Neural progenitor cell (in vitro differentiated cells): Measurements from ENCODE around the gene CAMKK2.
"Not testable (repeated sequence)": the region's sequence is repeated elsewhere in the genome, so short reads cannot be mapped to it uniquely, and the experiment has no call there.

Source experiments
- EZH2 ChIP-seq: fragments of 200-600 bp; sonication (generic); IDR thresholded peaks from 2 replicates; pipeline ENCODE4 v1.6.1; 2017; ENCODE audit warnings: antibody characterized with exemption, mild to moderate bottlenecking, moderate library complexity
- EZH2phosphoT487 ChIP-seq: fragments of 200-600 bp; sonication (generic); IDR thresholded peaks from 2 replicates; pipeline ENCODE4 v1.6.1; 2017; ENCODE audit warnings: antibody characterized with exemption
- TF ChIP-seq, protein P1 (sequence below): fragments of 200-600 bp; sonication (generic); IDR thresholded peaks from 2 replicates; pipeline ENCODE4 v1.5.1; 2017; ENCODE audit warnings: antibody characterized with exemption, mild to moderate bottlenecking

DNA sequence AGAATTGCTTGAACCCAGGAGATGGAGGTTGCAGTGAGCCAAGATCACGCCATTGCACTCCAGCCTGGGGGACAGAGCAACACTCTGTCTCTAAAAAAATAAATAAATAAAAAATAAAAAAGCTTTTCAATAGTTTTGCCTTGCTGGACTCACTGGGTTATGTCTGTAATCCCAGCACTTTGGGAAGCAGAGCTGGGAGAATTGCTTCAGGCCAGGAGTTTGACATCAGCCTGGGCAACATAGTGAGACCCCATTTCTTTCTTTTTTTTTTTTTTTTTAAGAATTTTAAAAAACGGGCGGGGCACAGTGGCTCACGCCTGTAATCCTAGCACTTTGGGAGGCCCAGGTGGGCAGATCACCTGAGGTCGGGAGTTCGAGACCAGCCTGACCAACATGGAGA, 95.4 kb downstream of the CAMKK2 start:
- TF ChIP-seq, protein P1, sequence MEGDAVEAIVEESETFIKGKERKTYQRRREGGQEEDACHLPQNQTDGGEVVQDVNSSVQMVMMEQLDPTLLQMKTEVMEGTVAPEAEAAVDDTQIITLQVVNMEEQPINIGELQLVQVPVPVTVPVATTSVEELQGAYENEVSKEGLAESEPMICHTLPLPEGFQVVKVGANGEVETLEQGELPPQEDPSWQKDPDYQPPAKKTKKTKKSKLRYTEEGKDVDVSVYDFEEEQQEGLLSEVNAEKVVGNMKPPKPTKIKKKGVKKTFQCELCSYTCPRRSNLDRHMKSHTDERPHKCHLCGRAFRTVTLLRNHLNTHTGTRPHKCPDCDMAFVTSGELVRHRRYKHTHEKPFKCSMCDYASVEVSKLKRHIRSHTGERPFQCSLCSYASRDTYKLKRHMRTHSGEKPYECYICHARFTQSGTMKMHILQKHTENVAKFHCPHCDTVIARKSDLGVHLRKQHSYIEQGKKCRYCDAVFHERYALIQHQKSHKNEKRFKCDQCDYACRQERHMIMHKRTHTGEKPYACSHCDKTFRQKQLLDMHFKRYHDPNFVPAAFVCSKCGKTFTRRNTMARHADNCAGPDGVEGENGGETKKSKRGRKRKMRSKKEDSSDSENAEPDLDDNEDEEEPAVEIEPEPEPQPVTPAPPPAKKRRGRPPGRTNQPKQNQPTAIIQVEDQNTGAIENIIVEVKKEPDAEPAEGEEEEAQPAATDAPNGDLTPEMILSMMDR, result not testable (repeated sequence)
- not testable (repeated sequence) for TF ChIP-seq EZH2phosphoT487, EZH2
